PC-3 (cell line): ENCODE results near the gene RANBP3. TPM values are rescaled to one million over a fixed set of nuclear protein-coding genes. Genes with fewer than 3 reads are reported as not detected.
"Not testable (repeated sequence)": the region's sequence is repeated elsewhere in the genome, so short reads cannot be mapped to it uniquely, and the experiment has no call there.

Experiments used
- ATAC-seq: fragments of 200-7000 bp; cut with Tn5 transposase; 2 replicates; pipeline ENCODE4 v1.9.1; 2020; ENCODE audit warnings: mild to moderate bottlenecking, moderate library complexity
- BruUV-seq: library from RNA; stranded (reverse); fragments of 400-500 nt; replicated peaks from 2 replicates; lab custom pipeline; 2021; lab: Mats Ljungman, UMichigan
- CTCF ChIA-PET: fragments of 300-600 bp; sonication (Branson Sonifier 250); formaldehyde crosslinking; loops from one replicate; lab custom pipeline; 2022; ENCODE audit warnings: antibody characterized with exemption; lab: Charles Lee
- POLR2A ChIA-PET: fragments of 300-600 bp; sonication (Branson Sonifier 250); formaldehyde crosslinking; loops from one replicate; lab custom pipeline; 2022; ENCODE audit warnings: antibody characterized with exemption; ENCODE audit not compliant: unreplicated experiment; lab: Charles Lee
- DNase-seq: peaks from one replicate; pipeline ENCODE4 v3.0.0-alpha.2; 2015
- H2AFZ ChIP-seq: fragments of 300-600 bp; sonication (generic); 2 replicates; pipeline ENCODE4 v1.6.0; 2016; ENCODE audit warnings: antibody characterized with exemption, low read length
- H3F3A ChIP-seq: fragments of 300-600 bp; sonication (generic); one replicate; pipeline ENCODE4 v1.6.0; 2017; ENCODE audit warnings: antibody characterized with exemption, low read length, control low read depth, mild to moderate bottlenecking; ENCODE audit not compliant: unreplicated experiment
- H3K27ac ChIP-seq: fragments of 300-600 bp; sonication (generic); 2 replicates; pipeline ENCODE4 v1.5.1; 2016; ENCODE audit warnings: mild to moderate bottlenecking, low read length
- H3K27me3 ChIP-seq: fragments of 300-600 bp; sonication (generic); 2 replicates; pipeline ENCODE4 v1.6.1; 2016; ENCODE audit warnings: low read length, mixed read lengths
- H3K36me3 ChIP-seq: fragments of 300-600 bp; sonication (generic); 2 replicates; pipeline ENCODE4 v1.6.1; 2016; ENCODE audit warnings: low read depth, mixed run types, low read length, mixed read lengths
- H3K4me1 ChIP-seq: fragments of 300-600 bp; sonication (generic); 2 replicates; pipeline ENCODE4 v1.5.1; 2016; ENCODE audit warnings: low read length; ENCODE audit not compliant: insufficient read depth
- H3K4me2 ChIP-seq: fragments of 300-600 bp; sonication (generic); 2 replicates; pipeline ENCODE4 v1.6.0; 2016; ENCODE audit warnings: low read length
- H3K4me3 ChIP-seq: fragments of 300-600 bp; sonication (generic); 2 replicates; pipeline ENCODE4 v1.5.1; 2016; ENCODE audit warnings: mild to moderate bottlenecking, low read length, mixed read lengths
- H3K79me2 ChIP-seq: fragments of 300-600 bp; sonication (generic); 2 replicates; pipeline ENCODE4 v1.6.1; 2017; ENCODE audit warnings: low read length, mixed read lengths
- H3K9ac ChIP-seq: fragments of 300-600 bp; sonication (generic); 2 replicates; pipeline ENCODE4 v1.6.0; 2016; ENCODE audit warnings: mild to moderate bottlenecking, low read length
- H3K9me2 ChIP-seq: fragments of 300-600 bp; sonication (generic); replicated peaks from 2 replicates; pipeline ENCODE4 v1.6.1; 2016; ENCODE audit warnings: mixed run types, low read length, mixed read lengths
- H3K9me3 ChIP-seq: fragments of 300-600 bp; sonication (generic); 2 replicates; pipeline ENCODE4 v1.6.1; 2016; ENCODE audit warnings: low read length, mixed read lengths
- H4K20me1 ChIP-seq: fragments of 300-600 bp; sonication (generic); 2 replicates; pipeline ENCODE4 v1.6.1; 2016; ENCODE audit warnings: low read length, mixed read lengths
- EZH2 ChIP-seq: fragments of 300-600 bp; sonication (generic); IDR thresholded peaks from one replicate; pipeline ENCODE4 v1.6.1; 2017; ENCODE audit warnings: antibody characterized with exemption, mild to moderate bottlenecking, low read length; ENCODE audit not compliant: unreplicated experiment
- EZH2phosphoT487 ChIP-seq: fragments of 300-600 bp; sonication (generic); IDR thresholded peaks from 2 replicates; pipeline ENCODE4 v1.6.1; 2018; ENCODE audit warnings: mild to moderate bottlenecking, antibody characterized with exemption, low read length, borderline replicate concordance
- intact Hi-C: fragments of 100-400 bp; cut with micrococcal nuclease; formaldehyde crosslinking; loops from 2 replicates; pipeline ENCODE4 v1.9.0; 2023
- total RNA-seq: library from RNA; depleted of rRNA; stranded (reverse); fragments of >200 nt; gene quantifications from 2 replicates; pipeline ENCODE4 v1.2.3, GENCODE V29; 2014
- TF ChIP-seq, protein P1 (sequence below): fragments of 300-600 bp; sonication (generic); conservative IDR thresholded peaks from 2 replicates; pipeline ENCODE4 v1.5.1; 2017; ENCODE audit warnings: antibody characterized with exemption, low read depth, mild to moderate bottlenecking, low read length

Gene RANBP3
- total RNA-seq, 1 experiment from 2014 or later, result 114 TPM

DNA sequence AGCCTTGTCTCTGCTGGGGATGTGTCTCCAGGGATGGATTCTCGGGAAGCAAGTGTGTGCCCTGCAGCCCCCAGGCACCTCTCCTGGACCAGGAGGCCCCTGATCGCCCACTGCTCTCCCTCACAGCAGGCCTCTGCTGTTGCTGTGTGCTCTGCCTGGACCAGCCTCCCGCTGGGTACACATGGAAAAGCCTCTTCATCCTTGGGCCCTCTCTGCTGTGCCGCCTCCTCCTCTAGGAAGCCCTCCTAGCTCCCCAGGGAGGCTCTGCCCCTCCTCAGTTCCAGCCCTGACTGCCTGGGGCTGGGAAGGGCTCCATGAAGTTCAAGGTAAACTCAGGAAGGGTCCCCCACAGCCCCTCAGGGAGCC lies 86.4 kb downstream of the RANBP3 start:
- intact Hi-C loops, result loop anchor here (5.0 kb wide), 1 partner anchor 69 kb away; no protein-coding TSS in a partner anchor
- Histone ChIP-seq H3K79me2 (no peaks in the 10 kb centered on the region), H3K4me1 (no peaks in the 10 kb centered on the region), H3K9me2 (no peaks in the 10 kb centered on the region), H3F3A (no peaks in the 10 kb centered on the region), H4K20me1 (no peaks in the 10 kb centered on the region), H3K27me3 (0 out of 2 replicates have a peak, but pooled peaks cover 4% of the 10 kb centered on the region), H3K9me3 (no peaks in the 10 kb centered on the region), H3K4me3 (no peak overlapping the region), H2AFZ (no peak overlapping the region), H3K36me3 (peaks cover 3% of the 10 kb centered on the region; the same call in 1 of the 2 replicates), H3K4me2 (no peak overlapping the region), H3K27ac (no peak overlapping the region), H3K9ac (no peak overlapping the region)
- DNase-seq (no peak), ATAC-seq (no peak)
- CTCF ChIA-PET, result interaction anchor here (2.9 kb wide), 1 partner anchor 87 kb away, joined by 23 read pairs; the partner anchor contains the start of gene NRTN
- TF ChIP-seq EZH2 (no peak), EZH2phosphoT487 (no peak)
- TF ChIP-seq, protein P1, sequence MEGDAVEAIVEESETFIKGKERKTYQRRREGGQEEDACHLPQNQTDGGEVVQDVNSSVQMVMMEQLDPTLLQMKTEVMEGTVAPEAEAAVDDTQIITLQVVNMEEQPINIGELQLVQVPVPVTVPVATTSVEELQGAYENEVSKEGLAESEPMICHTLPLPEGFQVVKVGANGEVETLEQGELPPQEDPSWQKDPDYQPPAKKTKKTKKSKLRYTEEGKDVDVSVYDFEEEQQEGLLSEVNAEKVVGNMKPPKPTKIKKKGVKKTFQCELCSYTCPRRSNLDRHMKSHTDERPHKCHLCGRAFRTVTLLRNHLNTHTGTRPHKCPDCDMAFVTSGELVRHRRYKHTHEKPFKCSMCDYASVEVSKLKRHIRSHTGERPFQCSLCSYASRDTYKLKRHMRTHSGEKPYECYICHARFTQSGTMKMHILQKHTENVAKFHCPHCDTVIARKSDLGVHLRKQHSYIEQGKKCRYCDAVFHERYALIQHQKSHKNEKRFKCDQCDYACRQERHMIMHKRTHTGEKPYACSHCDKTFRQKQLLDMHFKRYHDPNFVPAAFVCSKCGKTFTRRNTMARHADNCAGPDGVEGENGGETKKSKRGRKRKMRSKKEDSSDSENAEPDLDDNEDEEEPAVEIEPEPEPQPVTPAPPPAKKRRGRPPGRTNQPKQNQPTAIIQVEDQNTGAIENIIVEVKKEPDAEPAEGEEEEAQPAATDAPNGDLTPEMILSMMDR, result no peak
- BruUV-seq, result no TSS peak
- POLR2A ChIA-PET, result interaction anchor here (0.6 kb wide), 1 partner anchor 533 kb away, joined by 6 read pairs; no protein-coding TSS in a partner anchor

DNA sequence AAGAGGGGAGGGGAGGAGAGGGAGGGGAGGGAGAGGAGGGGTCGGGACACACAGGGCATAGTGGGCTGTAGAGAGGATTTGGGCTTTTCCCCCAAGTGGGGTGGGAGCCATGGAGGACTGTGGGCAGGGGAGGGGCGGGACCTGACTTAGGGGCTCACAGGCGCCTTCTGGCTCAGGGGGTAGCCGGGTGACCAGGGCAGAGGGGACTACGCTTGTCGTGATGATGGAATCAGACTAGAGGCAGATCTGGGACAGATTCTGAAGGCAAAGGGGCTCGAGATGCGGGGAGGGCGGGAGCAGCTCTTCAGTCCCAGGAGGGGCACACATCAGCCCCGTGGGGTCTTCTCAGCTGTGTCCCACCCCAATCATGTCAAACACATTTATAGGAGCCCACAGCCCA lies 87.8 kb downstream of the RANBP3 start:
- ChIA-PET POLR2A (no interaction called here), CTCF (interaction anchor here (0.6 to 2.9 kb wide), 2 partner anchors 81 to 86 kb away, joined by 7 to 23 read pairs; partner anchors contain the start of gene NRTN)
- no peak overlapping the region for H3K4me2 ChIP-seq
- H3K9ac ChIP-seq, result no peak overlapping the region
- H3K27ac ChIP-seq, result no peak overlapping the region
- no peaks in the 10 kb centered on the region for H3K9me2 ChIP-seq
- TF ChIP-seq EZH2 (no peak), EZH2phosphoT487 (no peak)
- TF ChIP-seq, protein P1, result no peak
- no peaks in the 10 kb centered on the region for H3K79me2 ChIP-seq
- no peaks in the 10 kb centered on the region for H3K4me1 ChIP-seq
- no peaks in the 10 kb centered on the region for H4K20me1 ChIP-seq
- intact Hi-C loops, result loop anchor here (5.0 kb wide), 1 partner anchor 68 kb away; no protein-coding TSS in a partner anchor
- no peak overlapping the region for H2AFZ ChIP-seq
- H3K9me3 ChIP-seq, result no peaks in the 10 kb centered on the region
- H3K36me3 ChIP-seq, result peaks cover 3% of the 10 kb centered on the region; the same call in 1 of the 2 replicates
- 0 out of 2 replicates have a peak, but pooled peaks cover 4% of the 10 kb centered on the region for H3K27me3 ChIP-seq
- BruUV-seq, result no TSS peak
- no peak overlapping the region for H3K4me3 ChIP-seq
- no peaks in the 10 kb centered on the region for H3F3A ChIP-seq
- ATAC-seq (no peak), DNase-seq (no peak)

DNA sequence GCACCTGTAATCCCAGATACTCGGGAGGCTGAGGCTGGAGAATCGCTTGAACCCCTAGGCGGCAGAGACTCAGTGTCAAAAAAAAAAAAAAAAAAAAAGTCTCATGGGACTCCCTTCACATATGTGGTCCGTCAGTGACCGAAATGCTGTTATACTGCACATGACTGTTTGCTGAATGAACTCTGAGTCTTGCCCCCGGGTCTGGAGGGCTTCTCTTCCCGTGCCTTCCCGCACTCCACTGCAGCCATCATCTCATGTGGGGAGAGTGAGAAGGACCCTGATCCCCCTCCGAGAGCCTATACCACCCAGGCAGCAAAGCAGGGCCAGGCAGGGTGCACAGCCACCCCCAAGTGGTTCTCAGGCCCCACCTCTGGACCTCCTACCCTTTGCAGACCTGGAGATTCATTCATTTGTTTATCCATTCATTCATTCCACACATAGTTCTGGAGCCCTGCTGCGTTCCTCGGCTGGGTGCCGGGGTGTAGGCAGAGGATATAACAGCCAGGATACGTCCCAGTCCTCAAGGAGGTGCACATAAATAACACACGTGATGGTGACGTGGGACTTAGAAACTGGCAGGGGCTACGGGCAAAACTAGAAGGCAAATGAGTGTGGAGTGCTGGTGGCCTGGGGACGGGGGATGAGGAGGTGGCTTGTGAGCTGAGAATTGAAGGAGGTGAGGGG lies 88.5 kb downstream of the RANBP3 start:
- no peaks in the 10 kb centered on the region for H3K4me1 ChIP-seq
- no peak for ATAC-seq
- intact Hi-C loops, result no loop called here
- H3F3A ChIP-seq, result no peaks in the 10 kb centered on the region
- TF ChIP-seq, protein P1, result no peak
- no peak for TF ChIP-seq EZH2phosphoT487
- no peak for TF ChIP-seq EZH2
- H2AFZ ChIP-seq, result no peak overlapping the region
- CTCF ChIA-PET, result interaction anchor here (2.9 kb wide), 1 partner anchor 85 kb away, joined by 23 read pairs; the partner anchor contains the start of gene NRTN
- 0 out of 2 replicates have a peak, but pooled peaks cover 4% of the 10 kb centered on the region for H3K27me3 ChIP-seq
- no peak overlapping the region for H3K4me3 ChIP-seq
- no peaks in the 10 kb centered on the region for H3K79me2 ChIP-seq
- H3K27ac ChIP-seq, result no peak overlapping the region
- H3K9ac ChIP-seq, result no peak overlapping the region
- H3K9me3 ChIP-seq, result no peaks in the 10 kb centered on the region
- no peaks in the 10 kb centered on the region for H4K20me1 ChIP-seq
- no peak for DNase-seq
- no peak overlapping the region for H3K4me2 ChIP-seq
- H3K9me2 ChIP-seq, result no peaks in the 10 kb centered on the region
- BruUV-seq, result no TSS peak
- POLR2A ChIA-PET, result no interaction called here
- no peaks in the 10 kb centered on the region for H3K36me3 ChIP-seq

DNA sequence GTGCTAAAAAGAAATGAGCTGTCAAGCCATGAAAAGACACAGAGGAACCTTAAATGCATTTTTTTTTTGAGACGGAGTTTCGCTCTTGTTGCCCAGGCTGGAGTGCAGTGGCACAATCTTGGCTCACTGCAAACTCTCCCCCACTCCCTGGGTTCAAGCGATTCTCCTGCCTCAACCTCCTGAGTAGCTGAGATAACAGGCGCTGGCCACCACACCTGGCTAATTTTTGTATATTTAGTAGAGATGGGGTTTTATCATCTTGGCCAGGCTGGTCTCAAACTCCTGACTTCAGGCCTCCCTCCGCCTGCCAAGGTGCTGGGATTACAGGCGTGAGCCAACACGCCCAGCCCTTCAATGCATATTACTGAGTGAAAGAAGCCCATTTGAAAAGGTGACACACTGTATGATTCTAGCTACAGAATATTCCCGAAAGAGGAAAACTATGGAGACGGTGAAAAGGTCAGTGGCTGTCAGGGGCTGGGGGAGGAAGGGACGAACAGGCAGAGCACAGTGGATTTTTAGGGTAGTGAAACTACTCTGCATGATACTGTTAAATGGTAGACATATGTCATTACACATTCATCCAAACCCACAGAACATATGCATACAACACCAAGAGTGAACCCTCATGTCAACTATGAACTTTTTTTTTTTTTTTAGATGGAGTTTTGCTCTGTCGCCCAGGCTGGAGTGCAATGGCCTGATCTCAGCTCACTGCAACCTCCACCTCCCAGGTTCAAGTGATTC lies 93.7 kb downstream of the RANBP3 start:
- intact Hi-C loops, H3K36me3 ChIP-seq, DNase-seq, H3K4me2 ChIP-seq, ATAC-seq, CTCF ChIA-PET, H3K79me2 ChIP-seq, H3F3A ChIP-seq, BruUV-seq, H3K27ac ChIP-seq, H3K4me1 ChIP-seq, H3K9me2 ChIP-seq, H2AFZ ChIP-seq, H3K9me3 ChIP-seq, H3K4me3 ChIP-seq, H3K9ac ChIP-seq, POLR2A ChIA-PET, H4K20me1 ChIP-seq: not testable (repeated sequence)
- peaks cover 17% of the 10 kb centered on the region for H3K27me3 ChIP-seq
